Measurements from ENCODE around the gene FAM83E. TPM values are rescaled to one million over a fixed set of nuclear protein-coding genes. Genes with fewer than 3 reads are reported as not detected.

The FAM83E gene
- polyA plus RNA-seq, 3 donors = not detected

- H3K27me3 ChIP-seq (ENCODE audit: control insufficient read depth in 2 of 2, insufficient read depth in 2 of 2, low read length in 2 of 2) = no peaks in the 10 kb centered on the region
- H3K9ac ChIP-seq (ENCODE audit: insufficient read depth, low read length, poor library complexity, severe bottlenecking) = no peak overlapping the region
- 87% methylated on average over 3 of the region's 5 CpGs for WGBS (ENCODE audit: insufficient coverage)
- no peak overlapping the region for H3K4me2 ChIP-seq (replicated peaks; ENCODE audit: extremely low read depth, low read length, poor library complexity, severe bottlenecking)
- intact Hi-C loops (cut with micrococcal nuclease) = no loop called here
- H2AFZ ChIP-seq (ENCODE audit: insufficient read depth, low read depth, low read length, poor library complexity, severe bottlenecking) = no peak overlapping the region
- no peak overlapping the region for H3K4me3 ChIP-seq (replicated peaks in 1 of 3; ENCODE audit: low read depth in 2 of 3, low read length in 3 of 3)
- H3K27ac Mint-ChIP-seq = no peak overlapping the region
- no peaks in the 10 kb centered on the region for H3K36me3 ChIP-seq (replicated peaks in 1 of 2; ENCODE audit: control insufficient read depth in 1 of 2, insufficient read depth in 2 of 2, low read length in 2 of 2)
- TF ChIP-seq CTCF (IDR thresholded peaks at IDR 0.05) = no peak
- no peaks in the 10 kb centered on the region for H3K9me3 Mint-ChIP-seq
- H3K27ac ChIP-seq (ENCODE audit: low read depth in 1 of 2, low read length in 2 of 2) = no peak overlapping the region
- DNase-seq = peak in 1 of 3 donors; percentile 38
- H4K20me1 ChIP-seq (ENCODE audit: insufficient read depth, low read length) = no peaks in the 10 kb centered on the region
- H3K79me2 ChIP-seq (ENCODE audit: insufficient read depth, low read length) = no peaks in the 10 kb centered on the region
- no peaks in the 10 kb centered on the region for H3K9me3 ChIP-seq (replicated peaks in 1 of 2; ENCODE audit: control insufficient read depth in 1 of 2, insufficient read depth in 1 of 2, low read length in 2 of 2)
- peaks cover 4 to 9% (median 6%) of the 10 kb centered on the region in 3 donors for H3K27me3 Mint-ChIP-seq (ENCODE audit: low read depth in 3 of 3)
- H3K4me3 Mint-ChIP-seq = no peak overlapping the region
- no peaks in the 10 kb centered on the region for H3K36me3 Mint-ChIP-seq
- peaks cover 11% of the 10 kb centered on the region for H3K4me1 Mint-ChIP-seq
- peaks cover 10 to 12% of the 10 kb centered on the region in 2 donors for H3K4me1 ChIP-seq (ENCODE audit: control insufficient read depth in 1 of 2, insufficient read depth in 2 of 2, low read length in 2 of 2)
Observed at GRCh38 chr19:48591021-48591420, 23.9 kb downstream of the FAM83E start.

GRCh38 chr19:48588670-48589401 lies 26.0 kb downstream of the FAM83E start:
- H3K4me1 Mint-ChIP-seq = peaks cover 17% of the 10 kb centered on the region
- peak overlapping the region; percentile 57 to 92 (median 85) for H3K27ac Mint-ChIP-seq
- Histone ChIP-seq H3K4me2 (replicated peaks; ENCODE audit: extremely low read depth, low read length, poor library complexity, severe bottlenecking) (peak overlapping the region; percentile 62), H2AFZ (ENCODE audit: insufficient read depth, low read depth, low read length, poor library complexity, severe bottlenecking) (peak overlapping the region; percentile 67), H3K79me2 (ENCODE audit: insufficient read depth, low read length) (no peaks in the 10 kb centered on the region), H3K36me3 (replicated peaks in 1 of 2; ENCODE audit: control insufficient read depth in 1 of 2, insufficient read depth in 2 of 2, low read length in 2 of 2) (no peaks in the 10 kb centered on the region), H3K9me3 (replicated peaks in 1 of 2; ENCODE audit: control insufficient read depth in 1 of 2, insufficient read depth in 1 of 2, low read length in 2 of 2) (no peaks in the 10 kb centered on the region), H3K27me3 (ENCODE audit: control insufficient read depth in 2 of 2, insufficient read depth in 2 of 2, low read length in 2 of 2) (no peaks in the 10 kb centered on the region), H4K20me1 (ENCODE audit: insufficient read depth, low read length) (no peaks in the 10 kb centered on the region), H3K27ac (ENCODE audit: low read depth in 1 of 2, low read length in 2 of 2) (peak overlapping the region; percentile 56 to 64), H3K9ac (ENCODE audit: insufficient read depth, low read length, poor library complexity, severe bottlenecking) (peak overlapping the region; percentile 57), H3K4me1 (ENCODE audit: control insufficient read depth in 1 of 2, insufficient read depth in 2 of 2, low read length in 2 of 2) (peaks cover 13 to 15% of the 10 kb centered on the region in 2 donors), H3K4me3 (replicated peaks in 1 of 3; ENCODE audit: low read depth in 2 of 3, low read length in 3 of 3) (peak overlapping the region; percentile 17 to 72 (median 41))
- DNase-seq = peak; percentile 83 to 90 (median 85)
- intact Hi-C loops (cut with micrococcal nuclease) = loop anchor here (5.0 to 10.0 kb wide), 2 partner anchors 82 to 264 kb away; partner anchors contain the start of gene EMP3 (in 1 of the 2)
- H3K27me3 Mint-ChIP-seq (ENCODE audit: low read depth in 3 of 3) = peaks cover 6 to 9% (median 9%) of the 10 kb centered on the region in 3 donors
- H3K4me3 Mint-ChIP-seq = peak overlapping the region; percentile 83 to 96
- peak; percentile 95 for TF ChIP-seq CTCF (IDR thresholded peaks at IDR 0.05)
- H3K9me3 Mint-ChIP-seq = peaks cover 0 to 4% (median 3%) of the 10 kb centered on the region in 7 donors
- no peaks in the 10 kb centered on the region for H3K36me3 Mint-ChIP-seq
- 3% methylated on average over 36 of the region's 36 CpGs for WGBS (ENCODE audit: insufficient coverage)
